Trophoblast cell (in vitro differentiated cells and primary cell): ENCODE data around the gene ATF7IP.
A peak's percentile ranks its signal among the peaks of the same experiment; 100 is the strongest.
"Not testable (repeated sequence)": the region's sequence is repeated elsewhere in the genome, so short reads cannot be mapped to it uniquely, and the experiment has no call there.

Source experiments
- DNase-seq, 2 donors: peaks; one replicate each; pipeline ENCODE4 v3.0.0-alpha.2; 2016
- H2AFZ ChIP-seq: 2 replicates; pipeline ENCODE4 v1.6.1; 2013; ENCODE audit warnings: low read length, moderate library complexity, mild to moderate bottlenecking; ENCODE audit not compliant: insufficient read depth, poor library complexity
- H2AK5ac ChIP-seq: 2 replicates; pipeline ENCODE4 v1.6.1; 2013; ENCODE audit warnings: mild to moderate bottlenecking, low read length
- H2BK120ac ChIP-seq: 2 replicates; pipeline ENCODE4 v1.6.1; 2013; ENCODE audit warnings: low read length, mild to moderate bottlenecking, moderate library complexity; ENCODE audit not compliant: insufficient read depth, poor library complexity
- H2BK12ac ChIP-seq: 2 replicates; pipeline ENCODE4 v1.6.1; 2013; ENCODE audit warnings: mild to moderate bottlenecking, low read length, moderate library complexity
- H2BK5ac ChIP-seq: 2 replicates; pipeline ENCODE4 v1.6.1; 2013; ENCODE audit warnings: low read length, low read depth, moderate library complexity, mild to moderate bottlenecking; ENCODE audit not compliant: poor library complexity
- H3K14ac ChIP-seq: 2 replicates; pipeline ENCODE4 v1.6.1; 2013; ENCODE audit warnings: mild to moderate bottlenecking, low read length
- H3K18ac ChIP-seq: 2 replicates; pipeline ENCODE4 v1.6.1; 2013; ENCODE audit warnings: mild to moderate bottlenecking, low read length
- H3K23ac ChIP-seq: 2 replicates; pipeline ENCODE4 v1.6.1; 2013; ENCODE audit warnings: low read length
- H3K27ac ChIP-seq: 2 replicates; pipeline ENCODE4 v1.5.1; 2013; ENCODE audit warnings: low read depth, mild to moderate bottlenecking, inconsistent platforms, low read length, moderate library complexity
- H3K27me3 ChIP-seq: 2 replicates; pipeline ENCODE4 v1.6.1; 2013; ENCODE audit warnings: inconsistent platforms, mild to moderate bottlenecking, low read length, moderate library complexity; ENCODE audit not compliant: insufficient read depth
- H3K36me3 ChIP-seq, 2 experiments: 1 replicate in 1 of 2; 2 replicates in 1 of 2; pipeline ENCODE4 v1.6.1; 2013; ENCODE audit warnings: low read length in 2 of 2, mild to moderate bottlenecking in 2 of 2, moderate library complexity in 1 of 2; ENCODE audit not compliant: insufficient read depth in 2 of 2, control insufficient read depth in 1 of 2
- H3K4ac ChIP-seq: 2 replicates; pipeline ENCODE4 v1.6.1; 2013; ENCODE audit warnings: low read depth, mild to moderate bottlenecking, low read length, moderate library complexity
- H3K4me1 ChIP-seq, 2 experiments: 1 replicate in 1 of 2; 2 replicates in 1 of 2; pipeline ENCODE4 v1.6.1; 2013; ENCODE audit warnings: low read length in 2 of 2, mild to moderate bottlenecking in 2 of 2, moderate library complexity in 1 of 2; ENCODE audit not compliant: insufficient read depth in 2 of 2, control insufficient read depth in 1 of 2
- H3K4me2 ChIP-seq: 2 replicates; pipeline ENCODE4 v1.6.1; 2013; ENCODE audit warnings: inconsistent platforms, mild to moderate bottlenecking, low read length, moderate library complexity
- H3K4me3 ChIP-seq: 2 replicates; pipeline ENCODE4 v1.5.1; 2013; ENCODE audit warnings: mild to moderate bottlenecking, low read depth, low read length, inconsistent platforms
- H3K79me1 ChIP-seq: one replicate; pipeline ENCODE4 v1.6.1; 2013; ENCODE audit warnings: low read length
- H3K79me2 ChIP-seq: 2 replicates; pipeline ENCODE4 v1.6.1; 2013; ENCODE audit warnings: low read length, mild to moderate bottlenecking; ENCODE audit not compliant: control insufficient read depth, insufficient read depth, poor library complexity
- H3K9ac ChIP-seq: 2 replicates; pipeline ENCODE4 v1.6.1; 2013; ENCODE audit warnings: mild to moderate bottlenecking, low read length
- H3K9me3 ChIP-seq: 2 replicates; pipeline ENCODE4 v1.6.1; 2013; ENCODE audit warnings: low read depth, mild to moderate bottlenecking, control low read depth, inconsistent platforms, low read length; ENCODE audit not compliant: insufficient read depth
- H4K12ac ChIP-seq: 2 replicates; pipeline ENCODE4 v1.6.1; 2013; ENCODE audit warnings: low read depth, mild to moderate bottlenecking, low read length, moderate library complexity
- H4K8ac ChIP-seq: 2 replicates; pipeline ENCODE4 v1.6.1; 2013; ENCODE audit warnings: low read depth, mild to moderate bottlenecking, low read length, moderate library complexity
- H4K91ac ChIP-seq: one replicate; pipeline ENCODE4 v1.6.1; 2013; ENCODE audit warnings: low read depth, mild to moderate bottlenecking, low read length, moderate library complexity
- WGBS: extraction: QIAGEN DNeasy Blood & Tissue Kit; methylation state at CpG from one replicate; pipeline ENCODE4 v1.1.7; 2013; ENCODE audit warnings: missing lambda C conversion rate; ENCODE audit not compliant: insufficient read length, insufficient coverage; ENCODE audit errors: extremely low coverage; 5-methylcytosine and 5-hydroxymethylcytosine counted together

The ATF7IP gene

DNA sequence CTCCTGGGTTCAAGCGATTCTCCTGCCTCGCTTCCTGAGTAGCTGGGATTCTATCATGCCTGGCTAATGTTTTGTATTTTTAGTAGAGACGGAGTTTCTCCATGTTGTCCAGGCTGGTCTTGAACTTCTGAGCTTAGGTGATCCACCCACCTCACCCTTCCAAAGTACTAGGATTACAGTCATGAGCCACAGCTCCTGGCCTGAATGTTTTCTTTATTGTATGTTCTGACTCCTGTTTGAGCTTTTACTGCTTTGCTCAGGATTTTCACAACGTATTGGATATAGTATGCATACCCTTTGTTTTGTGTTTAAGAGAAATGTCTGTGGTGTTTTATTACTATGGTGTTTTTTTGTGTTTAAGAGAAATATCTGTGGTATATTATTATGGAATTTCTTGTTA, 37.2 kb downstream of the ATF7IP start:
- H3K27ac ChIP-seq = no peak overlapping the region
- peak overlapping the region; percentile 98 for H3K4ac ChIP-seq
- no peak overlapping the region for H2AFZ ChIP-seq
- peaks cover 0 to 5% of the 10 kb centered on the region in 2 experiments for H3K4me1 ChIP-seq
- no peak overlapping the region for H3K18ac ChIP-seq
- H2AK5ac ChIP-seq = no peak overlapping the region
- no peak overlapping the region for H2BK120ac ChIP-seq
- H3K9ac ChIP-seq = no peak overlapping the region
- no peaks in the 10 kb centered on the region for H3K9me3 ChIP-seq
- no peak overlapping the region for H4K91ac ChIP-seq
- no peak overlapping the region for H3K23ac ChIP-seq
- peak overlapping the region; percentile 71 for H2BK12ac ChIP-seq
- H4K12ac ChIP-seq = no peak overlapping the region
- H3K27me3 ChIP-seq = no peaks in the 10 kb centered on the region
- H4K8ac ChIP-seq = peak overlapping the region; percentile 65
- H3K4me2 ChIP-seq = no peak overlapping the region
- WGBS = no CpG with 5 or more reads among the region's 4 CpGs
- no peak overlapping the region for H3K4me3 ChIP-seq
- peaks cover 1% of the 10 kb centered on the region for H3K79me1 ChIP-seq
- H3K79me2 ChIP-seq = peaks cover 19% of the 10 kb centered on the region
- H3K36me3 ChIP-seq = peaks cover 0 to 3% of the 10 kb centered on the region in 2 experiments
- H2BK5ac ChIP-seq = peak overlapping the region; percentile 40
- DNase-seq = no peak
- H3K14ac ChIP-seq = peak overlapping the region; percentile 44

DNA sequence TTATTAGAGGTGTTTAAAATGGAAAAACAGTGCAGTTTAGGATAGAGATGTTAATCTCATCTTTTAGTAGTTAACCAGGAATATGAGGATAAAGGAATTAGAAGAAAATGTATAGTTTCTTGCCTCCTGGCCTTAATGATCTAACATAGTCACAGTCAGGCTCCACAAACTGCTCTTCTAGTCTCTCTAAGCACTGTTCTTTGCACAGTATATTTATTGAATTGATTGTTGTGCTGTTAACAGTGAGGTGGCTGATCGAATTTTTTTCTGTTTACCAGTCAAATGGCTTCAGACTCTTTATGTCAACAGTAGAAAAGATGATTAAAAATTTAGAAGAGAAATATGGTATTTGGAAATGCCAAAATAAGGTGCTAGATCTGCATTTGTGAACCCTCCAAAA, 37.8 kb downstream of the ATF7IP start:
- no peak overlapping the region for H3K14ac ChIP-seq
- H2BK12ac ChIP-seq = no peak overlapping the region
- H4K8ac ChIP-seq = no peak overlapping the region
- no peak for DNase-seq
- H4K91ac ChIP-seq = no peak overlapping the region
- H2AK5ac ChIP-seq = no peak overlapping the region
- H2BK5ac ChIP-seq = no peak overlapping the region
- no peak overlapping the region for H3K4ac ChIP-seq
- H3K27ac ChIP-seq = no peak overlapping the region
- H3K23ac ChIP-seq = no peak overlapping the region
- H3K9me3 ChIP-seq = no peaks in the 10 kb centered on the region
- no peak overlapping the region for H3K4me2 ChIP-seq
- H4K12ac ChIP-seq = no peak overlapping the region
- no peak overlapping the region for H3K18ac ChIP-seq
- H3K27me3 ChIP-seq = no peaks in the 10 kb centered on the region
- no peak overlapping the region for H2AFZ ChIP-seq
- peaks cover 0 to 5% of the 10 kb centered on the region in 2 experiments for H3K4me1 ChIP-seq
- no CpG with 5 or more reads among the region's 1 CpG for WGBS
- no peak overlapping the region for H3K9ac ChIP-seq
- peaks cover 19% of the 10 kb centered on the region for H3K79me2 ChIP-seq
- peaks cover 0 to 3% of the 10 kb centered on the region in 2 experiments for H3K36me3 ChIP-seq
- H2BK120ac ChIP-seq = no peak overlapping the region
- peaks cover 1% of the 10 kb centered on the region for H3K79me1 ChIP-seq
- H3K4me3 ChIP-seq = no peak overlapping the region

DNA sequence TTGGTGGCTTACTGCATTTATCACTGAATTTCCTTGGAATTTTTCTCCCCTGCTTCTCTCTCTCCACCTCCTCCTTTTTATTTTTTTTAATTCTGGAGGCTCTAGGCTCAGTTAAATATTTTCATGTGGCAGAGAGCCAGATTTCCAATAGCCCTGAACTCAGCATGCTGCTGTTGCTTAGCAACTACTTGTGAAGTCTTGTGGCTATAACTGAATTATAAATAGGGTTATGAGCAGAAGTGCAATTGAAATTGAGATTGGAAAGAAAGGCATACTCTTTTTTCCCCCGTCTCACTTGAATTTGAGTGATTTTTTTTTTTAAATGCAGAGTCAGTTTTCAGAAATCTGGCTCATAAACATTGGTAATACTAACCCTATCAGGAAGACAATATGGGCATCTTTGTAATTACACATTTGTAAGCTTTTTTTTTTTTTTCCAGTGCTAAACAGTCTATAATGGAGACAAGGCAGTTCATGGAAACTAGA, 38.3 kb downstream of the ATF7IP start:
- H3K36me3 ChIP-seq = peaks cover 0 to 3% of the 10 kb centered on the region in 2 experiments
- no peak overlapping the region for H4K12ac ChIP-seq
- H3K27me3 ChIP-seq = no peaks in the 10 kb centered on the region
- H3K14ac ChIP-seq = no peak overlapping the region
- no peak overlapping the region for H4K91ac ChIP-seq
- H3K23ac ChIP-seq = no peak overlapping the region
- WGBS = no CpG with 5 or more reads among the region's 1 CpG
- H3K4me1 ChIP-seq = peaks cover 0 to 5% of the 10 kb centered on the region in 2 experiments
- H4K8ac ChIP-seq = no peak overlapping the region
- H2BK120ac ChIP-seq = no peak overlapping the region
- no peak overlapping the region for H3K9ac ChIP-seq
- H2AK5ac ChIP-seq = no peak overlapping the region
- H3K27ac ChIP-seq = no peak overlapping the region
- no peak overlapping the region for H3K18ac ChIP-seq
- no peak overlapping the region for H3K4me3 ChIP-seq
- no peak overlapping the region for H2BK5ac ChIP-seq
- no peaks in the 10 kb centered on the region for H3K9me3 ChIP-seq
- no peak overlapping the region for H3K4me2 ChIP-seq
- H2AFZ ChIP-seq = no peak overlapping the region
- H3K4ac ChIP-seq = peak overlapping the region; percentile 79
- H3K79me2 ChIP-seq = peaks cover 19% of the 10 kb centered on the region
- peaks cover 1% of the 10 kb centered on the region for H3K79me1 ChIP-seq
- DNase-seq = no peak
- no peak overlapping the region for H2BK12ac ChIP-seq

DNA sequence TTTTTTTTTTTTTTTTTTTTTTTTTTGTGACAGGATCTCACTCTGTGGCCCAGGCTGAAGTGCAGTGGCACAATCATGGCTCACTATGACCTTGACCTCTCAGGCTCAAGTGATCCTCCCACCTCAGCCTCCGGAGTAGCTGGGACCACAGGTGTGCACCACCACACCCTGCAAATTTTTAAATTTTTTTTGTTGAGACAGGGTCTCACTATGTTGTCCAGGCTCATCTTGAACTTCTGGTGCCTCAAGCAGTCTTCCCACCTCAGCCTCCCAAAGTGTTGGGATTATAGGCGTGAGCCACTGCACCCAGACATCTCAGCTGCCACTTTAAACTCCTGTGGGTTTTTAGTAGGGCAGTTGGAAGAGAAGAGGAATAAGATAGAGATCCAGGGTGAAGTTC, 39.9 kb downstream of the ATF7IP start:
- H3K79me1 ChIP-seq, H2BK5ac ChIP-seq, H3K27ac ChIP-seq, H3K14ac ChIP-seq, H4K8ac ChIP-seq, H3K18ac ChIP-seq, H3K4me2 ChIP-seq, H2AFZ ChIP-seq, H3K4me1 ChIP-seq, H3K4me3 ChIP-seq, H3K9ac ChIP-seq, H3K23ac ChIP-seq, H3K9me3 ChIP-seq, H2AK5ac ChIP-seq, H2BK120ac ChIP-seq, H3K36me3 ChIP-seq, H3K27me3 ChIP-seq, H4K91ac ChIP-seq, H4K12ac ChIP-seq, DNase-seq: not testable (repeated sequence)
- no CpG with 5 or more reads among the region's 2 CpGs for WGBS
- H2BK12ac ChIP-seq = peak overlapping the region; percentile 31
- peaks cover 17% of the 10 kb centered on the region for H3K79me2 ChIP-seq
- H3K4ac ChIP-seq = peak overlapping the region; percentile 89
